ENCODE measurements around the gene LRIG2.
"Not testable (repeated sequence)": the region's sequence is repeated elsewhere in the genome, so short reads cannot be mapped to it uniquely, and the experiment has no call there.

Gene LRIG2

GRCh38 chr1:113128116-113128515, 55.1 kb downstream of the LRIG2 start:
- no peak for DNase-seq

DNA sequence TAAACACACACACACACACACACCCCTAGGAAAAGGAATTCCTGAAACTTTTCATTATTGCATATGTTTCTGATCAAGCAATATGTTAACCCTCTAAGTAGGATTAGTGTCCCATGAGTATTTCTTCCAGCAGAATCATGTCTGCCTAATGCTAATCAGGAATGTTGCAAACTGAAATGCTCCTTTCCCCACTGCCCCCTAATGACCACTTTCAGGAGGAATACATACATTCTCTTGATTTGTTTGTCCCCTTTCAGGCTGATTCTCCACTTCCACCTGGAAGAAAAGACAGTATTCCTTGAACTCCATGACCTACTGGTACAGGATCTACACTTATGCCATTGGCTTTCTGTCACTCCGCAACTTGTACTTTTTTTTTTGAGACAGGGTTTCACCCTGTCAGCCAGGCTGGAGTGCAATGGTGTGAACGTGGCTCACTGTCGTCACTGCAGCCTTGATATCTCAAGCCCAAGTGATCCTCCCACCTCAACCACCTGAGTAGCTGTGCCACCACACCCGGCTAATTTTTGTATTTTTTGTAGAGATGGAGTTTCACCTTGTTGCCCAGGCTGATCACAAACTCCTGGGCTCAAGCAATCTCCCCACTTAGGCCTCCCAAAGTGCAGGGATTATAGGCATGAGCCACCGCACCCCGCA, 56.7 kb downstream of the LRIG2 start:
- DNase-seq: no peak

- DNase-seq: peak; percentile 24 to 91
These were observed 60.0 kb downstream of the LRIG2 start for GRCh38 chr1:113133038-113133437.

GRCh38 chr1:113133759-113134158, 60.8 kb downstream of the LRIG2 start:
- no peak for DNase-seq

DNA sequence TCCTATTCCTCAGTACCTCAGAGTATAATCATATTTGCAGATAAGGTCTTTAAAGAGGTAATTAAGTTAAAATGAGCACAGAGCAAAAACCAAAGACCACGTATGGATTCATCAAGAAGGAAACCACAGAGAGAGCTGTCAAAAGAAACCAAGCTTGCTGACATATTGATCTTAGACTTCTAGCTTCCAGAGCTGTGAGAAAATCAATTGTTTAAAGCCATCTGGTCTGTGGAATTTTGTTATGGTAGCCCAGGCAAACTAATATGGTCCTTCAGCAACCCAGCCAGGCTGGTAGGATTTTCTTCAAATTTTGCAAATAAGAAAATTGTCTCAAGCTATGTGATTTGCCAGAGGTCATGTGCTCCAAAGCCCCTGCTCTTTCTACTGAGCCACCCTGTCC, 62.5 kb downstream of the LRIG2 start:
- DNase-seq: no peak

- DNase-seq: no peak
These were observed 63.5 kb downstream of the LRIG2 start for GRCh38 chr1:113136476-113136875.

GRCh38 chr1:113137563-113137962, 64.6 kb downstream of the LRIG2 start:
- no peak for DNase-seq

DNA sequence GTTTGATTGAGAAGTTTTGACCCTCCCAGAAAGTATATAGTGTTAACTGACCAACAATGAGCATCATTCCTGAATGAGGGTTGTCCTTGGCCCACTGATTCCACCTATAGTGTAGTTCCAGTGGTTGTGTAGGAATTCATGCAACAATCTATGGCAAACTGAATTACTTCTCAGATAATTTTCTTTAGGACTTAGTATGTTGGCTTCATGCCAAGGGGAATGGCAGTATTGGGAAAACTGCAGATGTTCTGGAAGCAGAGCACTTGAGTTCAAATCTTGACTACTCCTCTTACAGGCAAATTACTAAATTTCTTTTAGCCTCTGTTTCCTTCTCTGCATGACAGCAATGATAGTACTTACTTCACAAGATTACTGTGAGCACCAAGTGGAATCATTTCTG, 65.8 kb downstream of the LRIG2 start:
- DNase-seq: no peak

DNA sequence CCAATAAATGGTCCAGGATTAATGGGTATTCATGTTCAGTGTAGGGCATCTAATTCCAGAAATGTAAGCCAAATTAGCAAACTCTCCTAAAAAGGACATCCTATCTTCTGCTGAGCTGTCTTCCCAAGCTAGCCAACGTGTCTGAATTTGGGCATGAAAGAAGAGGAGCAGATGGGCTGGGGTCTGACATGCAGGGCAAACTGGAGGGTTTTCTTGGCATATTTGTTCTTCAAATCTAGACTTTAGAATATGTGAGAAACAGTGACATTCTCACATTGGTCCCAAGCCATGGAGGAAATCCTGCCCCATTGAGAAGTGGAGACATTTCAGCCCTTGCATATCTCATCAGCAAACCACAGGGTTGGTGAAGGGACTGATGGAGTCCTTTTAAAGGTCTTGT, 67.2 kb downstream of the LRIG2 start:
- no peak for DNase-seq

DNA sequence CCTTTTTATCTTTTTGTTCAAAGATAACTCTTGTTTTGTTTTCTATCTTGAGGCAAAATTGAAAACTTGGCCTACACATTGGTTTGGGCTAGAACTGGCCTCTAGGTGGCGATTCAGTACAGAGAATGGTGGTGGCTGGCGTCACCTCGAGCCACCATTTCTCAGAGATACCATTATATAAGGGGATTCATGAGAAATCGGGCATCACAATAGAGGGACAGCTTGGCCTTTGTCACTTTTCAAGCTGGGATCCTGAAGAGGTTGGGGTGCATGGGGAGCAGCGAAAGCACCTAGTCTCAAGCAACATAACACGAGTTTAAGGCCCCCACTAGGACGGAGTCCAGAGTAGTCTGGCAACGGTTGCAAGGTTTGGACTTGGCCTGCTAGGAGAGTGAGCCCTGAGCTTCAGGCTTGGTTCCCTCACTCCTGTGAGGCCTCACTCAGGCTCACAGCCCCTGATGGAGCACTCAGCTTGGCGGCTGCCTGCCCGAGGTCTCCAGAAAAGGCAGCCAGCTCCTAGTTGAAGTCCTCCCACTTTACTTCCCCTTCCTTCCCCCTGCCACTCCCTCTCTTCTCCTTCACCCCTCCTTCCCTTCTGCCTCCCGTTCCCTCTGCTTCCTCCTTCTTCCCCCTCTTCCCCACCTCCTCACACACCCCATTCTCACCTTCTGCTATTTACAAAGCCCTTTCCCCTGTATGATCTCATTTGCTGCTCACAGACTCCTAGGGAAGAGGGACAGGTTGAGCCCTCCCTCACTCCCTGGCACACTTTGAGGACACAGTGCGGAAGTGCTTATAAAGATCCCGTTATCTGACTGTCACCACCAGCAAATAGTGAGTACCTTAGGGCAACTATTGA, 67.8 kb downstream of the LRIG2 start:
- DNase-seq: peak; percentile 53 to 57

DNA sequence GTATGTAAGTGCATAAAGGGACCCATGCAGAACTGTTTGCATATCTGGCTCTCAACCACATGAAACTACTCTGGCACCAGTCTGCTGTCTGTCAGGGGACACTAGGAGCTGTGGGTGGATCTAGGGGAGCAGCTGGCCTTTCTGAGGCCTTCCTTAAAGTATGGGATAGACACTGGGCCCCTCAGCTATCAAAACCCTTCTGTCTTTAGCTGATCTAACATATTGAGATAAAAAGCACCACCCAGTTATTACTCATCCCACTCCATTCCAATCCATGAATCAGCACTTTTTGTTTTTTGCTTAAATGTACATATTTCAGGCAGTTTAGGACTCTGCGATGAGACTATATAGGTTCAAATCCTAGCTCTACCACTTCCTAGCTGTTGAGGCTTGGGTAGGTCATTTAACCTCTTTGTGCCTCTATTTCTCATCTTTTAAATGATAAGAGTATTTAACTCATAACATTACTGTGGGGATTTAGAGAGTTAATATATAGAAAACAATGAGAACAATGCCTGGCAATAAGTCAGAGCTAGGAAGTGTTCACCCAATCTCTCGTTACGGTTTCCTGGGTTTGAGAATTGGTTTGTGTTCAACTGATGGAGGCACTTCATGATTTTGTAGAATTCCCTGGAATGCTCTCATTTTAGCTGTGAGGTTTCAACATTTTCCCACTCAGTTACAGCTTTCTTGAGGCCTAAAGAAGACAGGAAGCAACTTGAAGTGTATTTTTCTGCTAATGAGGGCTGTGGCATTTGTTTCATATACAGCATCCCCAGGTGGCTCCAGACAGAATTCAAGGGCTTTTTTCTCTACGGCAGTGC, 68.9 kb downstream of the LRIG2 start:
- peak in 1 of 2 donors; percentile 20 for DNase-seq

GRCh38 chr1:113142791-113143190, 69.8 kb downstream of the LRIG2 start:
- DNase-seq: no peak

GRCh38 chr1:113146242-113147072, 73.5 kb downstream of the LRIG2 start:
- no peak for DNase-seq

- DNase-seq: no peak
These were observed 74.2 kb downstream of the LRIG2 start for GRCh38 chr1:113147073-113147625.

DNA sequence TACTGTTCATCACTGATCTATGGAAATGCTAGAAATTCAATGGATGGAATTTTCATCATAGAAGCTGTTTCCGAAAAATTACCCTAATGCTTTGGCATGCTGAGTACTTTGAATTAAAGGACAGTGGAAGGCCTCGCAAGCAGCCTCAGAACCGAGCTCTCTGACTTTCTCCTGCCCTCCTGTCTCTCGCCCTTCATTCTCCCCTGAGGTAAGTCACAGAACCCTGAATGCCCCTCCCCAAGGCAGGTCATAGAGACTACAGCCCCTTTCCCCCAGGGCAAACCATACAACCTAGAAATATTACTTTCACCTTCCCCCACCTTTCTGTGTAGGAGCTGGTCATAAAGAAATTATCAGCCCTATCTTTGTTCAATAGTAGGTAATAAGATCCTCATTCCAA, 74.8 kb downstream of the LRIG2 start:
- no peak for DNase-seq

GRCh38 chr1:113150494-113150893, 77.5 kb downstream of the LRIG2 start:
- DNase-seq: not testable (repeated sequence)

DNA sequence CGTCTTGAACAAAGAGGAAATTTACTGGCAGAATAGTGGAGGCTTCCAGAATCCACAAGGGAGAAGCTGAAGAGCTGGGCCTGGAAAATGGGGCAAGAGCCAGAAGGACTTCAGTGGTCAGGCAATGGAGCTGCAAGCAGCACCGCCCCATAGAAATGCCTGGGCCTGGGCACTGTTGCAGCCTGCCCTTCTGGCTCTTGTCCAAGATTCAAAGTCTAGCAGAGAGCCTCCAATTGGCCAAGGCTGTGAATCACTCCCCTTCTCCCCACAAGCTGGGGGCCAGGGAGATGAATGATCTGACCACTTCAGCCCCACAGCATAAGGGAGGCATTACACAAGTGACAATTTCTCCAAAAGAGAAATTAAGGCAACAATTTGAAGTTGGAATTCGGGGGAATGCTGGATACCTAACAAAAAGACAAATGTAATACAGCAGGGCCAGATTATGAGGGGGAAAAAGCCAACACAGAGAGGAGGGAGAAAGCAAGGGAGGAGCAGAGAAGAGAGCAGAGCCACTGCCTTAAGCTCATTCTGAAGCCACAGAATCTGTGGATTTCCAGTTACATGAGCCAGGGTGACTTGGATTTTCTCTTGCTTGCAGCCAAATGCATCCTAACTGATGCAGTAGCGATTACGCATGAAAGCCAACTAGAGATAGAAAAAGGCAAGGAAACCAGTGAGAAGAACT, 80.3 kb downstream of the LRIG2 start:
- no peak for DNase-seq

DNA sequence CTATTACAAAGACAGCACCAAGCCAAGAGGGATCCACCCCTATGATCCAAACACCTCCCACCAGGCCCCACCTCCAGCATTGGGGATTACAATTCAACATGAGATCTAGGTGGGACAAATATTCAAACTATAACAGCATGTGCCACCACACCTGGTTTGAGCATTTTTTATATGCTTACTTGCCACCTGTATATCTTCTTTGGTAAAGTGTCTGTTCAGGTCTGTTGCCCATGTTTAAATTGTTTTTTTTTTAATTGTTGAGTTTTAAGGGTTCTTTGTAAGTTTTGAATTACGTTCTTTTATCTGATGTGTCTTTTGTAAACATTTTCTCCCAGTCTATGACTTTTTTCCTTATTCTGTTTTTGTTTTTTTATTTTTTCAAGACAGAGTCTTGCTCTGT, 83.4 kb downstream of the LRIG2 start:
- no peak for DNase-seq

GRCh38 chr1:113158743-113159142, 85.7 kb downstream of the LRIG2 start:
- DNase-seq: not testable (repeated sequence)

DNA sequence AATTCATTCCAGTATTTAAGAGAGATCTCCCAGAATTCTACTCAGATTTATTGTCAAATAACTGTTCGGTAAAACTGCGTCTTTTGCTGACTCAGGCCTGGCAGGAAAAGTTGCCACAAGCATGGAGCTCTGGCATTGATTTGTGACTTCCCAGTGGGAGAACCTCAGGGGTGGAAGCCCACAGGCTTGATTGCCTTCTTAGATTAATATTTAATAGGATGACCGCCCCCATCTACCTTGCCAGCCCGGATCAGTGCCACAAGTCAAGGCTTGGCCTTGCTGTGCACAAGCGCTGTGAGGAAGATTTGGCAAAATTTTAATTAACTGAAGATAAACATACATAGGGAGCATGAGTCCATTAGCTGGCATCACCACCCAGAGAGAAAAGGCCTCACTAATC, 93.5 kb downstream of the LRIG2 start:
- no peak for DNase-seq

GRCh38 chr1:113168946-113169345, 95.9 kb downstream of the LRIG2 start:
- DNase-seq: no peak

Measured in inflammatory macrophage (primary cell).